Hematopoietic multipotent progenitor cell treated with erythropoietin and hydrocortisone succinate and interleukin-3 and kit ligand, for 15 days (in vitro differentiated cells): ENCODE data around the gene C1orf210.

Source experiments
- DNase-seq: peaks from one replicate; pipeline ENCODE4 v3.0.0-alpha.2; 2015; ENCODE audit warnings: low spot score

C1orf210 gene

GRCh38 chr1:43247256-43247921 lies 38.0 kb downstream of the C1orf210 start:
- no peak for DNase-seq

GRCh38 chr1:43246466-43247213 lies 38.7 kb downstream of the C1orf210 start:
- DNase-seq: no peak

- DNase-seq: no peak
Measured at GRCh38 chr1:43243299-43243698, 42.1 kb downstream of the C1orf210 start.

- no peak for DNase-seq
Measured at GRCh38 chr1:43241413-43241836, 44.0 kb downstream of the C1orf210 start.

- no peak for DNase-seq
Measured at GRCh38 chr1:43239484-43239883, 45.9 kb downstream of the C1orf210 start.

GRCh38 chr1:43238991-43239469 lies 46.4 kb downstream of the C1orf210 start:
- no peak for DNase-seq

GRCh38 chr1:43238085-43238484 lies 47.3 kb downstream of the C1orf210 start:
- DNase-seq: peak; percentile 30

- no peak for DNase-seq
Measured at GRCh38 chr1:43237121-43237520, 48.3 kb downstream of the C1orf210 start.

GRCh38 chr1:43235451-43236121 lies 49.8 kb downstream of the C1orf210 start:
- DNase-seq: no peak

GRCh38 chr1:43235040-43235439 lies 50.3 kb downstream of the C1orf210 start:
- no peak for DNase-seq

GRCh38 chr1:43234267-43234666 lies 51.1 kb downstream of the C1orf210 start:
- DNase-seq: no peak

- DNase-seq: no peak
Measured at GRCh38 chr1:43233631-43234030, 51.8 kb downstream of the C1orf210 start.

GRCh38 chr1:43232482-43232881 lies 52.9 kb downstream of the C1orf210 start:
- no peak for DNase-seq

GRCh38 chr1:43232074-43232473 lies 53.3 kb downstream of the C1orf210 start:
- DNase-seq: no peak
